ENCODE results near the gene IGF1R. TPM values are rescaled to one million over a fixed set of nuclear protein-coding genes. Genes with fewer than 3 reads are reported as not detected.

The IGF1R gene
- total RNA-seq, 4 donors from 2014 or later = 39.3 to 97.4 (median 44.7) TPM

DNA sequence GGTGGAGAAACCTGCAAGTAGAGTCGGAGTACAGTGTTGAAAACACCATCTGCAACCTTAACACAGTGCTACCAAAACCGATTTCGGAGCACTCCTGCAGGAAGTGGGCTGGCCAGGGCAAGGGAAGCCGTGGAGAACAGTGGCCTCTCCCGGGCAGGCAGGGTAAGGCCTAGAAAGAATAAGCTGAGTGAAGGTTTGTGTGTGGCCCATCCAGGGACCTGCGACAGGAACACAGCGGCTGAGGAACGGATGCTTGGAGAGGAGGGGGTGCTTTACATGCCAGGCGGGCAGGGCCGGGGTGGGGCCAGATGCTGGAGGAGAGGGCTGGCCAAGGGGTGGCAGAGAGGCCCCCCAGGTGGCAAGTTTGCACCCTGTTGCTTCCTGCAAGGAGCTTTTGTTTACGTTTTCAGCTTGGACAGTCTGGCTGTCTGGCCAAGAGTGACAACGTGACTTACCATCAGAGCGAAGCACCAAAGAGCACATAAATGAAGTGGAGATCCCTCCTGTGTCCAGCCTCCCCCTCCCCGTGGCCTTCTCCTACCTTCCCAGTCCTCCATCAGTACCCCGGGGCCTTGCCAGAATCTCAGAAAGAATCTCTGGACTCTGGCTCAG, 202.7 kb downstream of the IGF1R start:
- no peak for DNase-seq (ENCODE audit: low spot score)
- peak; percentile 54 for ATAC-seq (ENCODE audit: low FRiP score)
- TF ChIP-seq, protein P1, sequence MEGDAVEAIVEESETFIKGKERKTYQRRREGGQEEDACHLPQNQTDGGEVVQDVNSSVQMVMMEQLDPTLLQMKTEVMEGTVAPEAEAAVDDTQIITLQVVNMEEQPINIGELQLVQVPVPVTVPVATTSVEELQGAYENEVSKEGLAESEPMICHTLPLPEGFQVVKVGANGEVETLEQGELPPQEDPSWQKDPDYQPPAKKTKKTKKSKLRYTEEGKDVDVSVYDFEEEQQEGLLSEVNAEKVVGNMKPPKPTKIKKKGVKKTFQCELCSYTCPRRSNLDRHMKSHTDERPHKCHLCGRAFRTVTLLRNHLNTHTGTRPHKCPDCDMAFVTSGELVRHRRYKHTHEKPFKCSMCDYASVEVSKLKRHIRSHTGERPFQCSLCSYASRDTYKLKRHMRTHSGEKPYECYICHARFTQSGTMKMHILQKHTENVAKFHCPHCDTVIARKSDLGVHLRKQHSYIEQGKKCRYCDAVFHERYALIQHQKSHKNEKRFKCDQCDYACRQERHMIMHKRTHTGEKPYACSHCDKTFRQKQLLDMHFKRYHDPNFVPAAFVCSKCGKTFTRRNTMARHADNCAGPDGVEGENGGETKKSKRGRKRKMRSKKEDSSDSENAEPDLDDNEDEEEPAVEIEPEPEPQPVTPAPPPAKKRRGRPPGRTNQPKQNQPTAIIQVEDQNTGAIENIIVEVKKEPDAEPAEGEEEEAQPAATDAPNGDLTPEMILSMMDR (IDR thresholded peaks at IDR 0.05) = no peak

DNA sequence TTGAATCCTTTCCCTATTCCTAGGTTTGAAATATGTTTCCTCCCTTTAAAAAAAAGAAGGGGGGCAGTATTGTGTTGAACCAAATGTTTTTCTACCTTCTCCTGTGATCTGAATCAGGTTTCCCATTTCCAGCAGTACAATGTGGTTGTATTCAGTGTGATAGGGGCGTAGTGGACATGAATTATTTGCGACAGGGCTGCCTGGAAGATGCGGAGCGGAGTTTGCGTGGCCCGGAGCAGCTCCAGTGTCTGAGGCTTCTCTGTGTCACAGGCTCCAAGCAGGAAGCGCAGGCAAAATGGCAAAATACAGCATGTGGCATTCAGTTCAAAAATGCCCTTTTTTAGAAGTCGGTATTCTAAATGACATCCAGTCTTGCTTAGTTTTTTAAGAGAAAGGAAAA, 204.8 kb downstream of the IGF1R start:
- TF ChIP-seq, protein P1 (IDR thresholded peaks at IDR 0.05) = no peak
- peak; percentile 67 for DNase-seq (ENCODE audit: low spot score)
- peak; percentile 76 for ATAC-seq (ENCODE audit: low FRiP score)

DNA sequence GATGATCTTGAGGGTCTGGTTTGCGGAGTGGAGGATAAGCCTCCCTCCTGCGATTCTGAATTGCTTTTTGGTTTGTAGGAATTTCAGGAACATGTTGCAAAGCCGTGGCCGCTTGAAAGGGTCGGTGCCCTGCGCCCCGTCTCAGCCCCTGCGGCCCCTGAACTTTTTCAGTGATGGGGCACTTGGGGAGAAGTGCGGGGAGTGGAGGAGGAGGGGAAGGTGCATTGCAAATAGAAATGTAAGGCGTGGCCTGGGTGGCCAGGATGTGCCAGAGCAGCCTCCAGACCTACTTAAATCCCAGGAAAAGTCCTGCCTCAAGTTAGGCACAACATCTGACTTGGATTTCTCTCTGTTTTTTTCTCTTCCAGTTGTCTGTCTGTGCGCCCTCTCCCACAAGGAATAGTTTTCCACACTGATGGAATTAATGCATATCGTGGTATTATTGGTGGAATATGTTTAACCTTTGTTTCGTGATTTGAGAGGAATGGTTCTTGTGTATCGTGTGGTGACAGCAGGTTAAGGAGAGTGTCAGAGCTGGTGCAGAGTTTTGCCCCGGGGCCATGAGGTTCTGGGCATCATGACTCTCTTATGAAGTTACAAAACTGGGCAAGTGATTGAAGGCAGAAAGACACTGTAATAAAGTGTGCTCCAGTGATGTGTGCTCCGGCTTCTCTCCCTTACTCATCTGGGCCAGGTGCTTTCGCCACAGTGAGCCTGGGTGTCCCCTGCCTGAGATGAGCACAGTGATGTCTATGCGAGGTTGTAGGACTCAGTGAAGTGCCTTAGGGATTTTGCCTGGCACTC, 205.5 kb downstream of the IGF1R start:
- TF ChIP-seq, protein P1 (IDR thresholded peaks at IDR 0.05) = no peak
- DNase-seq (ENCODE audit: low spot score) = no peak
- ATAC-seq (ENCODE audit: low FRiP score) = no peak

DNA sequence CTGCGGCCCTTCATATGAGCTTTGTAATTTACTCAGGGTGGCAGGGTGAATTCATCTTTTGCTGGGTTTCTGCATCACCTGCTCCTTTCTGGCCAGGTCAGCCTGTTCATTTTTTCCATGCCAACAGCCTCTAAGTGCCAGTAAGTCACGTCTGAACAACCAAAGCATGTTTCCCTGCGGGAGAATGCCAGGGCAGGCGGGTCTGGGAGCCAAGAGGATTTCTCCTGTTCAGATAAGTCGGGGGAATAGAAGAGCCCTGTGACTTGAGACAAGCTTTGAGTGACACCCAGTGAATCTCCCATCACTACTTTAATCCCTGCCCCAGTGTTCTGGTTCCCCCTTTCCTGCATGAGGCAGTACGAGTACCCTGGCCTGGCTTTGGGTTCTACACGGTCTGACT, 206.2 kb downstream of the IGF1R start:
- TF ChIP-seq, protein P1 (IDR thresholded peaks at IDR 0.05) = no peak
- no peak for ATAC-seq (ENCODE audit: low FRiP score)
- no peak for DNase-seq (ENCODE audit: low spot score)

DNA sequence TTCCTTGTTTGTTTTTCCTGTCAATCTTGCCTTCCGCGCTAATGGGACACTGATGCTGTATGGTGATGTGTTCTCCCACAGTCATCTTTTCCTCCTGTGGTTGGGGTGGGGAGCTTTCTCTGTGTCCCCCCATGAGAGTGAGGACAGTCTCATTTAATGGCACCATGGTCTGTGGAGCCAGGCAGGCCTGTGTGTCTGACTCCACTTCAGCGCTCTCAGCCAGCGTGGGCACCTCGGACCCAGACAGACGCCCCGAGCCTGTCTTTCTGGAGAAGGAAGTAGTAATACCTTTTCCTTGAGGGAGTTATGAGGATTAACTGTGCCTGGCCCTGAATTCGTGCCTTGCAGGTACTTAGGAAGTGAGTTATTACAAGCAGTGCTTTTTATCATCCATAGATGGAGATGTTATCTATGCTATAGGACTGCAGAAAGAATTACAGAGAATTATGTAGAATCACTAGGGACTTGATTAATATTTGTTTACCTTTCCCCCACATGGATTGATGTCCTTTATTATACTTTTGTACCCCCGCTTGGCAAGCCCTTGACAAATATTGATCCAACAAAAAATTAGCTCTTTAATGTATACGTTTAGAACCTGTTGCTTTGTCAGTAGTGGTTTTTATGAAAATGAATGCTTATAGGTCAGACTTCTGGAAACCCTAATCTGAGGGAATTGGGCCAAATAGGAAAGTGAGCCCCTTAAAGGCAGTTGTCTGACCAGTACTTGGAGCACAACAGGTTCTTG, 206.9 kb downstream of the IGF1R start:
- no peak for DNase-seq (ENCODE audit: low spot score)
- TF ChIP-seq, protein P1 (IDR thresholded peaks at IDR 0.05) = no peak
- ATAC-seq (ENCODE audit: low FRiP score) = no peak

DNA sequence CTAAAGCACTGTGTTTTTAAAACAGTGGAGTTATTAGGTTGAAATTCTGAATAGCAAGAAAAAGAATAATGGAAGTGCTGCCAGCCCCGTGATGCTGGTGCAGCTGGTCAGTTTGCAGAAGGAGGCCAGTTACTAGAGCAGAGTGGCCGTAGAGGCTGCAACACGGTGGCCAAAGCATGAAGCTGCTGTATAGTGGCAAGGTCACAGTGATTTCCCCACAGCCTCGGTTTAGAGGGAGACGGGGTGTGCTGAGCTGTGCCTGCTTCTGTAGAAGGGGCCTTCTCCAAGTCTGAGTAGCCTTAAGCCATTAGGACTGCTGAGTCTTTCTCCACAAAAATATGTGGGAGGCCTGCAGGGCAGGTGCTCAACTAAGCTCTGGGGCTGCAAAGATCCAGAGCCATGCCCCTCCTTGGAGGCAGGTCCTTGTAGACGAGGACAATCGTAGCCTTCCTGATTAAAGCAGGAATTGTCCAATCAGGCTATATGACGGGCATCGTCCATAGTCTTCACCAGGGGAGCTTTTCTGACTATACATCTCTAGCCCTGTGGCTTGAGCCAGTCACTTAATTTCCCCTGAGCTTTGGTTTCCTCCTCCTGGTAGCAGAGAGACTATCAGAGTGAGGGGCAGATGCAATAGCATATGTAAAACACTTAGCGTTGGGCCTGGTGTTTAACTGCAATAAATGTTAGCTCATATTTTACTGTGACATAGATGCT, 207.6 kb downstream of the IGF1R start:
- ATAC-seq (ENCODE audit: low FRiP score) = no peak
- TF ChIP-seq, protein P1 (IDR thresholded peaks at IDR 0.05) = no peak
- DNase-seq (ENCODE audit: low spot score) = no peak

Measured in omental fat pad (tissue), 4 donors.